CD4-positive, alpha-beta T cell treated with Interleukin-15 for 1 hour (primary cell): ENCODE data around the gene MAP1S.
A peak's percentile ranks its signal among the peaks of the same experiment; 100 is the strongest.

ENCODE experiments used
- DNase-seq: peaks from one replicate; pipeline ENCODE4 v3.0.0-alpha.2; 2020

MAP1S gene

DNA sequence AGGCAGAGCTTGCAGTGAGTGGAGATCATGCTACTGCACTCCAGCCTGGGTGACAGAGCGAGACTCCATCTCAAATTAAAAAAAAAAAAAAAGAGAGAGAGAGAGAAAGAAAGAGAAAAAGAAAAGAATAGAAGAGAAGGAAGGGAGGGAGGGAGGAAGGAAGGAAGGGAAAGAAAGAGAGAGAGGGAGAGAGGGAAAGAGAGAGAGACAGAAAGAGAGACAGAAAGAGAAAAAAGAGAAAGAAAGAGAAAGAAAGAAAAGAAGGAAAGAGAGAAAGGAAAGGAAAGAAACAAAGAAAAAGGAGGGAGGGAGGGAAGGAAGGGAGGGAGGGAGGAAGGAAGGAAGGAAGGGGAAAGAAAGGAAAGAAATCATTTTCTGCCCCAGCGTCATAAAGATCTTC lies 24.1 kb upstream of the MAP1S start:
- no peak for DNase-seq

DNA sequence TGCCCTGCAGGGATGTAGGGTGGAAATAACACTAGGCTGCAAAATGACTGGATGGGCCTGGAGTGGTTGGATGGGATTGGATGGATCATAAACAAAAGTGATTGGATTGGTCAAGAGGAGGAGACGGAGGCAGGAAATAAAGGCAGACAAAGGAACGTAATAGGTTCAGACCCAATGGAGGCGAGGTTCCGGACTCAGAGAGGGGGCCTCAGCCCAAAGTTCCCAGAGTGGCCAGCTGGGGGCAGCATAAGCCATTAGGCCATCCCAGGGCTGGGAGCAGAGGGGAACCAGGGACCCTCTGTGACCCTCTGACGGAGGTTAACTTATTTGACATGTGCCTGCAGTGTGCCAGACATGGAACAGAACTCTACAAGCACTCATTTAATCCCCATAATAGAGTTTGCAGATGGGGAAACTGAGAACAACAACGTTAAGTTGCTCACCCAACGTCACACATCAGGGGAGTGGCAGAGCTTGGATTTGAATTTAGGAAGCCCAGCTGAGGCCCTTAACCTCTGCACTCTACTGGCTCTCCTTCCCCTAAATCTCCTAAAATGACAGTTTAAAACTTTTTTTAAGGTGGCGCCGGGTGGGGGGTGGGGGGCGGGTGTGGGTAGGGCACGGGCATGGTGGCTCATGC lies 15.3 kb upstream of the MAP1S start:
- DNase-seq, result peak; percentile 62

DNA sequence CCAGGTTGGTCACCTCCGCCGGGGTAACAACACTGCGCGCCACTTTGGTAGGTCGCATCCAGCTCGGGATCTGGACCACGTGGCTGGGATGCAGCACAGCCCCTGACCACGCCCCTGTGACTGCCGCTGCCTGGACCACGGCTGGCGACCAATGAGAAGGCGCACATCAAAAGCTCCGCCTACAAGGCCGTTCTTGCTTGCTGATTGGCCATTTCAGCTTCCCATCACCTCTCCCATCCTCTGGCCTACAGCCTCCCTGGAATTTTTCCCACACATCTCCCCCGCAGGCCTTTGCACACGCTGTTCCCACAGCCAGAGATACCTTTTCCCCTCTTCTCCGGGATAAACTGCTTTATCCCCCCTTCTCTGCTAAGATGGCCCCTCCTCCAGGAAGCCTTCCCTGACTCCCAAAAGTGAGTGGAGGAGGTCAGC lies 12.5 kb upstream of the MAP1S start:
- DNase-seq, result no peak

DNA sequence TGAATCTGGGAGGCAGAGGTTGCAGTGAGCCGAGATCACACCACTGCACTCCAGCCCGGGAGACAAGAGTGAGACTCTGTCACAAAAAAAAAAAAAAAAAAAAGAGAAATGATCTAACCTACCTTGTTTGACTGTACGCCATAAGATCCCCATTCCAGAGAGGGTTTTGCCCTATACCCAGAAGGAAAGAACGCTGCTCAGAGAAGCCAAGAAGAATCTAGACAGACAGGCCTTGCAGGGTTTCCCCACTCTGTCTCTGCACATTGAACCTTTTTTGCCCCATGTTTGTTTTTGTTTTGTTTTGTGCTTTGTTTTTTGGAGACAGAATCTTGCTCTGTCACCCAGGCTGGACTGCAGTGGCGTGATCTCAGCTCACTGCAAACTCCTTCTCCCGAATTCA lies 7.4 kb upstream of the MAP1S start:
- no peak for DNase-seq

DNA sequence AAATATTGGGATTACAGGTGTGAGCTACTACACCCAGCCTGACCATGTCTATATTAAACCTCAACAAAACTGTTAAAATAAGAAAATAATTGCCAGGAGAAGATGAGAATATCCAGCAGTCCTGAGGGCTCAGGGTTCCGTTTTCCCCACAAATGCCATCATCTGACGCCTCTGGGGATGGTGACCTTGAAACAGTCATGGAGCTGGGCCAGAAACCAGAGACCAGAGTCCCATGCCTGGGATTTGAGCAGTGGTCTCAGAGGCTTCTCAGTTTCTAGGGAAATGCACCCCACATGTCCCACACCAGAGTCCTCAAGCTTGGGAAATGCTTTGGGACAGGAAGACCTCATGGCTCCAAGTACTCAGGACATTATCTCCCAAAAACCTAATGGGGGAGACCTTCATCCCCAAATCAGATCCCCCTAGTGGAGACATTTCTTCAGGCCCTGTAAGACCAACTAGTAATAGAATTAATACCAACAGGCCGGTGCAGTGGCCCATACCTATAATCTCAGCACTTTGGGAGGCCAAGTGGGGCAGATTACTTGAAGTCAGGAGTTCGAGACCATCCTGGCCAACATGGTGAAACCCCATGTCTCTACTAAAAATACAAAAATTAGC lies 2.9 kb upstream of the MAP1S start:
- no peak for DNase-seq

DNA sequence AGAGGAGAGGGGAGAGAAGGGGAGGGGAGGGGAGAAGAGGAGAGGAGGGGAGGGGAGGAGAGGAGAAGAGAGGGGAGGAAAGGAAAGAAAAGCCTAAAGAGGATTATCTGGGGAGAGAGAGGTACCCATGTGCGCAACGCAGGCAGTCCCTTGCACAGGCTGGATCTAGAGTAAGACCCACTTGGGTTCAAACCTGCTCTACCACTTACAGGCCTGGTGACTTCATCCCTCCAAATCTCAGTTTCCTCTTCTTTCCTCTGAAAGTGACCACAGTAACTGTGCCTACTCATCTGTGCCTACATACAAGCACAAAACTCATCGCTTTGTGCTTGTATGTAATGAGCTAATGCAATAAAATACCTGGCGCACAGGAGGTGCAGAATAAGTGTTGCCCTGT lies 732 bp upstream of the MAP1S start:
- no peak for DNase-seq

DNA sequence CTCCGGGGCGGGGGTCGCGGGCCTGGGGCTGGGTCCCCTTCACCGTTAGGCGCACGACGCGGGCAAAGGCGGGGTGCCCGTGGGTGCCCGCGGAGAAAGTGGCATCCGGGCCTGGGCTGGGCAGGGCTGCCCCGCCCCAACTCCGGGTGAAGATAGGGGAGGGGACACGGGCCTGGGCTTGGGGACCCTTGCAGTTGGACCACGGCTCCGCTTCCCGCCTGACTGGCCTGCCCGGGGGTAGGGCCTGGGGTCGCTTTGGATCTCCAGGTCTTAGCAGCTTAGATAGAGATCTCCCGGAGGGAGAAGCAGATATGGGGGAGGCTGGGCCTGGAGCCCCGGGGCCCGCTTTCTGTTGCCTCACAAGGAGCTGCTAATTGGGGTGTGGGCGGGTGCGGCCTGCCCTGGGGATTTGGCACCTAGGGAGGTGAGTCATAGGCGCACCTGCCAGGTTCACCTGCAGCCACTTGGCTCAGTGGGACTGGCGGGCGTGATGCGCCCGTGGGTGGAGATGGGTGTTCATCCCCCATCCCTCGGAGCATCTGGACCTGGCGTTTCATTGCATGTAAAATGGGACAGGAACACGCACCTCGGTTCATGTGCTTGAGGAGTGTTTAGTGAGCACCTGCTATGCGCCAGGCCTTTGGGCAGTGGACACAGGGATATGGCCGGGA lies 585 bp downstream of the MAP1S start:
- DNase-seq, result peak; percentile 19

DNA sequence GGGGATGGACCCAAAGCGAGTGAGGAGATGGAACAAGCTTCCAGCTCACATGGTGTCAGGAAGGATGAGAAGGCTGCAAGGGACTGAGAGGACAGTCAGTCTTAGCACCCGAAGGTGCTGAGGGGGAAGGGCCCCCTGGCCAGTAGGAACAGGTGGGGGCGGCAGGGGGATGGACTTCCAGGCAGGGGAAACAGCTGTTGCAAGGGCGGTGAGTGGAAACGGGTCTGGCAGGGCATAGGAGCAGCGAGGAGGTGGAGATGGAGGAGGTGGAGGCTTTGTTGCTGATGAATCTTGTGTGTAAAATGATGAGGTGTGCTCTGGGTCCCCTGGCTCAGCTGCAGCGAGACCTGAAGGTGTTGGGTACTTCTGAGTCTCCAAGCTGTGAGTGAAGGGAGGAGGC lies 1.2 kb downstream of the MAP1S start:
- no peak for DNase-seq

DNA sequence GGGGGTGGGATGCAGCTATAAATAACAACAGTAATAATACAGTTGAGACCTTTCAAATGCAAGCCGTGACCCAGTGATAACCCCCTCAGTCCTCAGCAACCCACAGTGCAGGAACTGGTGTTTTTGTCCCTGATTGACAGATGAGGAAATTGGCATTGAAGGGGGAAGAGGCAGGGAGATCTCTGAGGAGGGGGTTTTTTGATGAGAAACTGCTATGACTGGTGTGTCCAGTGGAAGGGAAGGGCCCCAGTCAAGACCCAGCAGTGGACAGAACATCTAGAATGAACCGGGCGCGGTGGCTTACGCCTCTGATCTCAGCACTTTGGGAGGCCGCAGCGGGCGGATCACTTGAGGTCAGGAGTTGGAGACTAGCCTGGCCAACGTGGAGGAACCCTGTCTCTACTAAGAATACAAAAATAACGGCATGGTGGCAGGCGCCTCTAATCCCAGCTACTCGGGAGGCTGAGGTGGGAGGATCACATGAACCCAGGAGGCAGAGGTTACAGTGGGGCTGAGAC lies 1.9 kb downstream of the MAP1S start:
- no peak for DNase-seq

DNA sequence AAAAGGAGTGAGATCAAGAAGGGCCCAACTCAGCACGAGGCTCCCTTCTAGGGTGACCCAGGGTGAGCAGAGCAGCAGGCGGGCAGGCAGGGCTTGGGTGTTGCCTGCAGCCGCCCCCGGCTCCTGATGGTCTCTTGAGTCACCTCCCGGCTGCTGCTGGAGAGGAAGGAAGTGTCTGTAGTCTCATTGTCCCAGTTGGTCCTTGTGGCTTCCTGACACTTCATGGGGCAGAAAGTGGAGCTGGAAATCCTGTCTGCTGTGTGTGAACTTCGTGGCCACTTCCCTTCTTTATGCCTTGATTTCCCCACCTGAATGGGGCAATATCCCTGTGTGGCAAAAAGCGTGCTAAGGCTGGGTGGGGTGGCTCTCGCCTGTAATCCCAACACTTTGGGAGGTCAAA lies 2.5 kb downstream of the MAP1S start:
- peak; percentile 43 for DNase-seq

DNA sequence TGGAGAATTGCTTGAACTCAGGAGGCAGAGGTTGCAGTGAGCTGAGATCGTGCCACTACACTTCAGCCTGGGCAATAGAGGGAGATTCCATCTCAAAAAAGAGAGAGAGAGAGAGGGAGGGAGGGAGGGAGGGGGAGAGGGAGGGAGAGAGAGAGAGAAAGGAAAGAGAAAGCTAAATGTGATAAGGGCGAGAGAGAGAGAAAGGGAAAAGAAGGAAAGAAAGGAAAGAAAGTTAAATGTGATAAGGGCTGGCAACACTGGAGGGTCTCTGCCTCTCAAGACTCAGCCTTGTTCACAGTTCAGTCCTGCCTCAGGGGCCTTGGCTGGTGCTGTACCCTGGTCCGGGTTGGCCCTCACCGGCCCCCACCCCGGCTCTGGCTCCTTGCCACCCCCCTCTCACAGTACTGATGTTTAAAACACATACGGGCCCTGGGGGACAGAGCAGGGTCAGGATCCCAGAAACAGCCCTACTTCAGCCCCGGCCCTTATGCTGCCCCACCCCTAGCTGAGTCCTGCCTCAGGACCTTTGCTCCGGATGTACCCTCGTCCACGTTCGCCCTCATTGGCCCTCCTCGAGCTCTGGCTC lies 3.5 kb downstream of the MAP1S start:
- no peak for DNase-seq

DNA sequence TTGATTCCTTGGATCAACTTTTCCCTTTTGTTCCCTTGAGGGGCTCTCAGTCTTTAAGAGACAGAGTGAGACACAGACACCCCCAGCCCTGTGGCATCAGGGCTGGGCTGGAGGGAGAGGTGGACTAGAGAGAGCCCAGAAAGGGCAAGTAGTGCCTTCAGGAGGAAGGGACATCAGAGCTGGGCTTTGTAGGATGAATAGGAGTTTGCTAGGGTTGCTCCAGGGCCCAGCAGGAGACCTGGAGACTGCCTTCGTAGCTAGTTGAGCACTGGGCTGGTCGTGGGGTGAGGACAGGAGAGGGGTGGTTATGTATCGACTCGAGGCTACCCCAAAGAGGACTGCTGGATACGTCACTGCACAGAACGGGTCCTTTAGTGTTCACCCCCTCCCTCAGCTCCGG lies 5.4 kb downstream of the MAP1S start:
- DNase-seq, result no peak

DNA sequence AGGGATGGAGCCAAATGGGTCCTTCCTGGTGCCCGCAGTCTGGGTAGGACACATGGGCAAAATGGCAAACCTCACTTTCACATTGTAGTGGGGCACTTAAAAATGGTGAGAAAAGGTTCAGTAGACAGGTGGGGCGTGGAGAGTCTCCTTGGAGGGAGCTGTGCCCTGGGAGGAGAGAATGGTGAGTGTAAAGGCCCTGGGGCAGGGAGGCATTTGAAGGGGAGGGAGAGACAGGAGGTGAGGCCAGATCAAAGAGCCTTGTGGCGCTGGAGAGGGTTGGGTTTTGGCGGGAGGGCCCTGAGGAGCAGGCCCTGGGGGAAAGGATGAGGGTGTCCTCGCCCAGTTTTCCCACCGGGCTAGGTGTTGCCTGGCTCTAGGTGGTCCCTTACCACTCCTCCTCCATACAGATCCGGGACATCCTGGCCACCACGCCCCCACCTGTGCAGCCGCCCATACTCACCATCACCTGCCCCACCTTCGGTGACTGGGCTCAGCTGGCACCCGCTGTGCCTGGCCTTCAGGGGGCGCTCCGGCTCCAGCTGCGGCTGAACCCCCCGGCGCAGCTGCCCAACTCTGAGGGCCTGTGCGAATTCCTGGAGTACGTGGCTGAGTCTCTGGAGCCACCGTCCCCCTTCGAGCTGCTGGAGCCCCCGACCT lies 6.3 kb downstream of the MAP1S start:
- no peak for DNase-seq

DNA sequence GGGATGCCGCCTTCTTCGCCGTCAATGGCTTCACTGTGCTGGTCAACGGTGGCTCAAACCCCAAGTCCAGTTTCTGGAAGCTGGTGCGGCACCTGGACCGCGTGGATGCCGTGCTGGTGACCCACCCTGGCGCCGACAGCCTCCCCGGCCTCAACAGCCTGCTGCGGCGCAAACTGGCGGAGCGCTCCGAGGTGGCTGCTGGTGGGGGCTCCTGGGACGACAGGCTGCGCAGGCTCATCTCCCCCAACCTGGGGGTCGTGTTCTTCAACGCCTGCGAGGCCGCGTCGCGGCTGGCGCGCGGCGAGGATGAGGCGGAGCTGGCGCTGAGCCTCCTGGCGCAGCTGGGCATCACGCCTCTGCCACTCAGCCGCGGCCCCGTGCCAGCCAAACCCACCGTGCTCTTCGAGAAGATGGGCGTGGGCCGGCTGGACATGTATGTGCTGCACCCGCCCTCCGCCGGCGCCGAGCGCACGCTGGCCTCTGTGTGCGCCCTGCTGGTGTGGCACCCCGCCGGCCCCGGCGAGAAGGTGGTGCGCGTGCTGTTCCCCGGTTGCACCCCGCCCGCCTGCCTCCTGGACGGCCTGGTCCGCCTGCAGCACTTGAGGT lies 7.0 kb downstream of the MAP1S start:
- no peak for DNase-seq

DNA sequence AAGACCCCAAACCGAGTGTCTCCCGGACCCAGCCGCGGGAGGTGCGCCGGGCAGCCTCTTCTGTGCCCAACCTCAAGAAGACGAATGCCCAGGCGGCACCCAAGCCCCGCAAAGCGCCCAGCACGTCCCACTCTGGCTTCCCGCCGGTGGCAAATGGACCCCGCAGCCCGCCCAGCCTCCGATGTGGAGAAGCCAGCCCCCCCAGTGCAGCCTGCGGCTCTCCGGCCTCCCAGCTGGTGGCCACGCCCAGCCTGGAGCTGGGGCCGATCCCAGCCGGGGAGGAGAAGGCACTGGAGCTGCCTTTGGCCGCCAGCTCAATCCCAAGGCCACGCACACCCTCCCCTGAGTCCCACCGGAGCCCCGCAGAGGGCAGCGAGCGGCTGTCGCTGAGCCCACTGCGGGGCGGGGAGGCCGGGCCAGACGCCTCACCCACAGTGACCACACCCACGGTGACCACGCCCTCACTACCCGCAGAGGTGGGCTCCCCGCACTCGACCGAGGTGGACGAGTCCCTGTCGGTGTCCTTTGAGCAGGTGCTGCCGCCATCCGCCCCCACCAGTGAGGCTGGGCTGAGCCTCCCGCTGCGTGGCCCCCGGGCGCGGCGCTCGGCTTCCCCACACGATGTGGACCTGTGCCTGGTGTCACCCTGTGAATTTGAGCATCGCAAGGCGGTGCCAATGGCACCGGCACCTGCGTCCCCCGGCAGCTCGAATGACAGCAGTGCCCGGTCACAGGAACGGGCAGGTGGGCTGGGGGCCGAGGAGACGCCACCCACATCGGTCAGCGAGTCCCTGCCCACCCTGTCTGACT lies 7.9 kb downstream of the MAP1S start:
- no peak for DNase-seq

DNA sequence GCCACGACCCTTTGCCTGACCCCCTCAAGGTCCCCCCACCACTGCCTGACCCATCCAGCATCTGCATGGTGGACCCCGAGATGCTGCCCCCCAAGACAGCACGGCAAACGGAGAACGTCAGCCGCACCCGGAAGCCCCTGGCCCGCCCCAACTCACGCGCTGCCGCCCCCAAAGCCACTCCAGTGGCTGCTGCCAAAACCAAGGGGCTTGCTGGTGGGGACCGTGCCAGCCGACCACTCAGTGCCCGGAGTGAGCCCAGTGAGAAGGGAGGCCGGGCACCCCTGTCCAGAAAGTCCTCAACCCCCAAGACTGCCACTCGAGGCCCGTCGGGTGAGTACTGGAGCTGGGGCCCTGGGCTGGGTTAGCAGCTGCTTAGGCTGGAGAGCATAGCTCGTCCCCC lies 8.6 kb downstream of the MAP1S start:
- DNase-seq, result no peak

DNA sequence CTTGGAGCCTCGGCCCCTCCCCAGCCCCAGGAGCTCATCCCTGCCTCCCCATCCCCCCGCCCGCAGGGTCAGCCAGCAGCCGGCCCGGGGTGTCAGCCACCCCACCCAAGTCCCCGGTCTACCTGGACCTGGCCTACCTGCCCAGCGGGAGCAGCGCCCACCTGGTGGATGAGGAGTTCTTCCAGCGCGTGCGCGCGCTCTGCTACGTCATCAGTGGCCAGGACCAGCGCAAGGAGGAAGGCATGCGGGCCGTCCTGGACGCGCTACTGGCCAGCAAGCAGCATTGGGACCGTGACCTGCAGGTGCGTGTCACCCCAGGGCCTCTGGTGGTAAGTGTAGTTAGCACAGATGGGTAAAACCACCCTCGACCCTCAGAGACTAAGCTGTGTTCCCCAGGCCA lies 13.8 kb downstream of the MAP1S start:
- no peak for DNase-seq

DNA sequence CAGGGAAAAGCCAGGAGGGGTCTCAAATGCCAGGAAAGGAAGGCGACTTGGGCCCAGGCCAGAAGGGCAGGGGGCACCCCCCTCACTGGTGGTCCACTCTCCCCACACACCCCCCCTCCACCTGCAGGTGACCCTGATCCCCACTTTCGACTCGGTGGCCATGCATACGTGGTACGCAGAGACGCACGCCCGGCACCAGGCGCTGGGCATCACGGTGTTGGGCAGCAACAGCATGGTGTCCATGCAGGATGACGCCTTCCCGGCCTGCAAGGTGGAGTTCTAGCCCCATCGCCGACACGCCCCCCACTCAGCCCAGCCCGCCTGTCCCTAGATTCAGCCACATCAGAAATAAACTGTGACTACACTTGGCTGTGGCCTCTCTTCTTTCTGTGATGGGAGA lies 14.9 kb downstream of the MAP1S start:
- DNase-seq, result no peak

DNA sequence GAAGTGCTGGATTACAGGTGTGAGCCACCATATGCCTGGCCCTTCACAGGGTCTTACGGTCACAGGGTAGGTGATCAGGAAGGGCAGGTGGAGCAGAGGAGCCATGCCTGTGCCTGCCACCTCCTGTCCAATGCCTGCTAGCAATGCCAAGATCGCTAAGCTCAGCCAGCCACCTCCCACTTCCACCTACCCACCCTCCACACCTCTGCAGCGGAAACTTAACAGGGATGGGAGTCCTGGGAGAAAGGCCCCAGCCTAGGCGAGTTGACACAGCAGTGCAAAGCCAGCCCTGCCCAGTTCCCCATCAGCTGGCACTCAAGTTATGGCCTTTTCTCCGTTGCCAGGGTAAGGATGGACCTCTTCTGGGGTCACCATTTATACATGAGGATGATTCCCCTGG lies 16.1 kb downstream of the MAP1S start:
- DNase-seq, result no peak

DNA sequence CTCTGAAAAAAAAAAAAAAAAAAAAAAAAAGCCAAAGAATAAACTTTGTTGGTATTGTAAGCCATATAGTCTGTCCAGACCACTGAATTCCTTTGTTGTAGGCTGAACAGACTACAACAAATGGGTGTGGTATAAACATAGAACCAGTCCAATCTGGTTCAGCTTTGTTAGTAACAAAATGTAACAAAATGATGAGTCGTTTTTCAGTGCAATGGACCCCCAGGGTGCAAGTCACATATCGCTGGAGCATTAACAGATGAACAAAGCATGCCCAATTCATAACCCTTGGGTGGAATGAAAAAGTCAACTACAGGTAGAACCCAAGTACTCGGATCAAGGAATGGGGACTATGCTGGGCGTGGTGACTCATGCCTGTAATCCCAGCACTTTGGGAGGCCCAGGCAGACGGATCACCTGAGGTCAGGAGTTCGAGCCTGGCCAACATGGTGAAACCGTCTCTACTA lies 18.4 kb downstream of the MAP1S start:
- no peak for DNase-seq

DNA sequence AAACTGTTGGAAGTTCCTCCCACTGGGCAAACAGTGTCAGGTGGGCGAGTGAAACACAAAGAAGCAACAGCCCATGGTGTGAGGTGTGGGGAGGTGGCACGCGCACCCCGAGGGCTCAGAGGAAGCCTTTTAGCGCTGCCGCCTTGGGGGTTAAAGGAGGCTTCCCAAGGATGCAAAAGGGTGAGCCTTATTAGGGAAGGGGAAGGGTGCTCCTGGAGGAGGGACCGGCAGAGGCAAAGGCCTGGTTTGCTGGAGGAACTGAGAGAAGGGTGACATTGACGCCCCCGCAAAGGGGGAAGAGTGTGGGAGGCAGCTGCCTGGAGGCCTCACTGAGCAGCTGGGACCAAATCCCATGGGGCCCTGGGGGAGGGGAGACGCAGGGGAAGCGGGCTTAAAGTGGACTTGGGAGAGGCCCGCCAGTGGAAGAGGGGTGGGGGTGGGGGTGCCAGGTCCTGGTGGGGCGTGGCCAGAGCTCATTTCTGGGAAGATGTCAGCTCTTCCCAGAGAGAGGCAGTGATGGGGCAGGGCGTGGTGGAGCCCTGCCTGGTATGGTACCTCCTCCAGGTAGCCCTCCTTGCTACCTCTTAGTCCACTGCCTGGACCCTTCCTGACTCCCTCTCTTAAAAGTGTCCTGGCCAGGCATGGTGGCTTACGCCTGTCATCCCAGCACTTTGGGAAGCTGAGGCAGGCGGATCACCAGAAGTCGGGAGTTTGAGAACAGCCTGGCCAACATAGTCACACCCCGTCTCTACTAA lies 20.0 kb downstream of the MAP1S start:
- DNase-seq, result peak; percentile 60
